Erythroblast (primary cell): ENCODE measurements around the gene ROBO2.

ENCODE experiments used
- GATA1 ChIP-seq: IDR thresholded peaks from 2 replicates; pipeline ENCODE4 v1.6.1; 2011; ENCODE audit warnings: low read depth, mild to moderate bottlenecking, control low read depth, low read length, moderate library complexity
- POLR2A ChIP-seq: IDR thresholded peaks from 2 replicates; pipeline ENCODE4 v1.6.1; 2011; ENCODE audit warnings: mild to moderate bottlenecking, low read length

GRCh38 chr3:77380136-77380535, 340.2 kb downstream of the ROBO2 start:
- TF ChIP-seq POLR2A (no peak), GATA1 (no peak)
